ENCODE measurements around the gene ABCF2. TPM values are rescaled to one million over a fixed set of nuclear protein-coding genes. Genes with fewer than 3 reads are reported as not detected.

ABCF2 gene
- polyA plus RNA-seq, 3 donors, result 18.0 to 22.0 (median 21.1) TPM

DNA sequence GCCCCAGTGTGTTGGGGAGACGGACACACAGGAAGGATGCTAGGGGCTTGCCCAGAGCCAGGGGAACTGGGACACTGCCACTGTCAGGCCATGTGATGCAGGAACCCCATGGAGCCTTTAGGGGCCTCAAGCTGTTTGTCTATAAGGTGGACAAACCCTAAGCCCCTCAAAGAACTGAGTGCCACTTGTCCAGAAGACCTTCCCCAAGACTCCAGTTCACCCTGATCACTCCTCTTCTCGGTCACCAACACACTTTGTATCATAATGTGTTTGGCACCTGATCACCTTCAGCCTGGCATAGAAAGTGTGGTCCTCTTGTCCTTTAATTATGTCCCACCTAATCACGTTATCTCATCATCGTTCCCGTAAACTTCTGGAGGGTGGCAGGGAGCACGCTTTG is 17.4 kb downstream of the ABCF2 start:
- intact Hi-C loops (cut with micrococcal nuclease), result no loop called here
- H3K4me3 Mint-ChIP-seq, result no peak overlapping the region

DNA sequence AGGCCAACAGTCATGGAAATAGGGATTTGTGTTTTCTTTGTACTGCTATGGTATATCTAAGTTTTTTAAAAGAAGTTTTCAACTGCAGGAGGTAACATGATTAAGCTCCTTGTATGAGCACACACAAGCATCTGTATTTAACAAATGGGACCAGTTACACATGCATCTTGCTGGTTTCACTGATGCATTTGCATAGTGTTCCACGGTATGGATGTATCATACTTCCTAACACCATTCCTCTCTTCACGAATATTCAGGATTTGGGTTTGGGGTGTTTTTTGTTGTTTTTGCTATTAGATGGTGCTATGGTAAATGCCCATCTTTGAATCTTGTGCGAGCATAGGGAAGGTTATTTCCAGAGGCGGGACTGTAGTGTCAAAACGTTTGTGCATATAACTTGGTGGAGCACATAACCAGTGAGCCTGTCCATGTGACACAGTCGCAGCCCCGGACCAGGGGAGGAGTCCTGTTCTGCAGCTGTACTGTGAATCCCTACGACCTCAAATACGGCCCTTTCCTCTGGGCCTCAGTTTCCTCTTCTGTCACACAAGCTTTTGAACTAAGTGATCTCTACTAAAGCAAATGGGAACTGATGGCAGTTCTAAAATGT is 18.6 kb downstream of the ABCF2 start:
- Histone ChIP-seq H3K79me2 (ENCODE audit: insufficient read depth, low read length) (no peaks in the 10 kb centered on the region), H3K4me2 (replicated peaks; ENCODE audit: extremely low read depth, low read length, poor library complexity, severe bottlenecking) (no peak overlapping the region), H3K4me1 (ENCODE audit: control insufficient read depth in 1 of 2, insufficient read depth in 2 of 2, low read length in 2 of 2) (no peaks in the 10 kb centered on the region), H2AFZ (ENCODE audit: insufficient read depth, low read depth, low read length, poor library complexity, severe bottlenecking) (no peak overlapping the region), H3K36me3 (replicated peaks in 1 of 2; ENCODE audit: control insufficient read depth in 1 of 2, insufficient read depth in 2 of 2, low read length in 2 of 2) (peaks cover 6 to 15% of the 10 kb centered on the region in 2 donors), H3K27me3 (ENCODE audit: control insufficient read depth in 2 of 2, insufficient read depth in 2 of 2, low read length in 2 of 2) (peaks cover 3 to 11% of the 10 kb centered on the region in 2 donors), H4K20me1 (ENCODE audit: insufficient read depth, low read length) (peaks cover 3% of the 10 kb centered on the region), H3K4me3 (replicated peaks in 1 of 3; ENCODE audit: low read depth in 2 of 3, low read length in 3 of 3) (no peak overlapping the region), H3K9me3 (replicated peaks in 1 of 2; ENCODE audit: control insufficient read depth in 1 of 2, insufficient read depth in 1 of 2, low read length in 2 of 2) (no peaks in the 10 kb centered on the region), H3K27ac (ENCODE audit: low read depth in 1 of 2, low read length in 2 of 2) (no peak overlapping the region), H3K9ac (ENCODE audit: insufficient read depth, low read length, poor library complexity, severe bottlenecking) (no peak overlapping the region)
- TF ChIP-seq, protein P1, sequence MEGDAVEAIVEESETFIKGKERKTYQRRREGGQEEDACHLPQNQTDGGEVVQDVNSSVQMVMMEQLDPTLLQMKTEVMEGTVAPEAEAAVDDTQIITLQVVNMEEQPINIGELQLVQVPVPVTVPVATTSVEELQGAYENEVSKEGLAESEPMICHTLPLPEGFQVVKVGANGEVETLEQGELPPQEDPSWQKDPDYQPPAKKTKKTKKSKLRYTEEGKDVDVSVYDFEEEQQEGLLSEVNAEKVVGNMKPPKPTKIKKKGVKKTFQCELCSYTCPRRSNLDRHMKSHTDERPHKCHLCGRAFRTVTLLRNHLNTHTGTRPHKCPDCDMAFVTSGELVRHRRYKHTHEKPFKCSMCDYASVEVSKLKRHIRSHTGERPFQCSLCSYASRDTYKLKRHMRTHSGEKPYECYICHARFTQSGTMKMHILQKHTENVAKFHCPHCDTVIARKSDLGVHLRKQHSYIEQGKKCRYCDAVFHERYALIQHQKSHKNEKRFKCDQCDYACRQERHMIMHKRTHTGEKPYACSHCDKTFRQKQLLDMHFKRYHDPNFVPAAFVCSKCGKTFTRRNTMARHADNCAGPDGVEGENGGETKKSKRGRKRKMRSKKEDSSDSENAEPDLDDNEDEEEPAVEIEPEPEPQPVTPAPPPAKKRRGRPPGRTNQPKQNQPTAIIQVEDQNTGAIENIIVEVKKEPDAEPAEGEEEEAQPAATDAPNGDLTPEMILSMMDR (IDR thresholded peaks at IDR 0.05), result no peak
- no peak overlapping the region for H3K27ac Mint-ChIP-seq
- H3K27me3 Mint-ChIP-seq (ENCODE audit: low read depth in 3 of 3), result peaks cover 31 to 50% (median 32%) of the 10 kb centered on the region in 3 donors
- H3K4me3 Mint-ChIP-seq, result no peak overlapping the region
- peaks cover 17 to 19% of the 10 kb centered on the region in 2 donors for H3K36me3 Mint-ChIP-seq
- no peaks in the 10 kb centered on the region for H3K4me1 Mint-ChIP-seq
- no peak for DNase-seq
- intact Hi-C loops (cut with micrococcal nuclease), result no loop called here
- peaks cover 0 to 4% (median 0%) of the 10 kb centered on the region in 7 donors for H3K9me3 Mint-ChIP-seq
- WGBS (ENCODE audit: insufficient coverage), result 88% methylated on average over 5 of the region's 9 CpGs

More for the DNA sequence above, 17.4 kb downstream of the ABCF2 start:
- Histone ChIP-seq H3K4me1 (ENCODE audit: control insufficient read depth in 1 of 2, insufficient read depth in 2 of 2, low read length in 2 of 2) (no peaks in the 10 kb centered on the region), H4K20me1 (ENCODE audit: insufficient read depth, low read length) (peaks cover 3% of the 10 kb centered on the region), H3K9me3 (replicated peaks in 1 of 2; ENCODE audit: control insufficient read depth in 1 of 2, insufficient read depth in 1 of 2, low read length in 2 of 2) (no peaks in the 10 kb centered on the region), H3K79me2 (ENCODE audit: insufficient read depth, low read length) (no peaks in the 10 kb centered on the region), H2AFZ (ENCODE audit: insufficient read depth, low read depth, low read length, poor library complexity, severe bottlenecking) (no peak overlapping the region), H3K27me3 (ENCODE audit: control insufficient read depth in 2 of 2, insufficient read depth in 2 of 2, low read length in 2 of 2) (peaks cover 3 to 6% of the 10 kb centered on the region in 2 donors), H3K36me3 (replicated peaks in 1 of 2; ENCODE audit: control insufficient read depth in 1 of 2, insufficient read depth in 2 of 2, low read length in 2 of 2) (peaks cover 18 to 27% of the 10 kb centered on the region in 2 donors), H3K9ac (ENCODE audit: insufficient read depth, low read length, poor library complexity, severe bottlenecking) (no peak overlapping the region), H3K27ac (ENCODE audit: low read depth in 1 of 2, low read length in 2 of 2) (no peak overlapping the region), H3K4me3 (replicated peaks in 1 of 3; ENCODE audit: low read depth in 2 of 3, low read length in 3 of 3) (no peak overlapping the region), H3K4me2 (replicated peaks; ENCODE audit: extremely low read depth, low read length, poor library complexity, severe bottlenecking) (no peak overlapping the region)
- 95% methylated on average over 3 of the region's 6 CpGs for WGBS (ENCODE audit: insufficient coverage)
- Mint-ChIP-seq H3K27ac (no peak overlapping the region), H3K36me3 (peaks cover 30 to 31% of the 10 kb centered on the region in 2 donors), H3K27me3 (ENCODE audit: low read depth in 3 of 3) (peaks cover 25 to 37% (median 27%) of the 10 kb centered on the region in 3 donors), H3K4me1 (no peaks in the 10 kb centered on the region), H3K9me3 (peaks cover 0 to 4% (median 0%) of the 10 kb centered on the region in 7 donors)
- TF ChIP-seq, protein P1 (IDR thresholded peaks at IDR 0.05), result no peak
- DNase-seq, result no peak

Data from CD14-positive monocyte (primary cell).